Measurements from ENCODE around the gene TNIP1. TPM values are rescaled to one million over a fixed set of nuclear protein-coding genes. Genes with fewer than 3 reads are reported as not detected.

Gene TNIP1
- total RNA-seq, 1 experiment from 2014 or later: 106 TPM

DNA sequence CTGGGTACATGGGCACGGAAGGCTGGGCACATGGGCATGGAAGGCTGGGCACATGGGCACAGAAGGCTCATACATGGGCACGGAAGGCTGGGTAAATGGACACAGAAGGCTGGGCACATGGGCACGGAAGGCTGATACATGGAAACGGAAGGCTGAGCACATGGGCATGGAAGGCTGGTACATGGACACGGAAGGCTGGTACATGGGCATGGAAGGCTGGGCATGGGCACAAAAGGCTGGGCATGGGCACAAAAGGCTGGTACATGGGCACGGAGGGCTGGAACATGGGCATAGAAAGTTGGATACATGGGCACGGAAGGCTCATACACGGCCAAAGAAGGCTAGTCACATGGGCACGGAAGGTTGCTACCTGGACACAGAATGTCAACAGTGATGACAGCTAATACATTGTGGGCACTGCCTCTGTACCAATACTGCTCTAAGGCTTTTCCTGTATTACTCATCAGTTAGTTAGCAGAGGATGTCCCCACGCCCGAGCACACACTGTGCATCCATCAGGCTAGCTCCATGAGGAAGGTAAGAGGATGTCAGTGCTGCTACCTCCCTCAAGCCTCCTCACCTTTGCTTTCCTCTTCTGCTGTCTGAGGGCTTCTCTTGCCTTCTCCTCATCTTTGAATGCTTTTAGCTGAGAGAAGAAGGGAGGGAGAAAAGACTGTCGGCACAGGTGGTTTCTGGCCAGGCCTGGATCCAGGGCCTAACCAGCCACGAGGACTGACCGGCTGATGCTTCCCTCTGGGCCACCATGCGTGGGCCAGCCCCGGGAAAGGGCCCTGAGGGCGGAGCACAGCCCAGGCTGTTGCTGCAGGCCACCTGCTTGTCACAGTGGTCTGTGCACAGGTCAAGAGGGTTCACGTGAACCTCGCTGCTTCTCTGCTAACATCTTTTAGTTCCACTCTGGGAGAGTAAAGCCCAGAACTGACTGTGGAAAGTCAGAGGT lies 46.1 kb downstream of the TNIP1 start:
- Histone ChIP-seq H3K4me2 (ENCODE audit: low read depth, low read length, poor library complexity, severe bottlenecking) (no peak overlapping the region), H3K9ac (ENCODE audit: low read length) (no peak overlapping the region)

DNA sequence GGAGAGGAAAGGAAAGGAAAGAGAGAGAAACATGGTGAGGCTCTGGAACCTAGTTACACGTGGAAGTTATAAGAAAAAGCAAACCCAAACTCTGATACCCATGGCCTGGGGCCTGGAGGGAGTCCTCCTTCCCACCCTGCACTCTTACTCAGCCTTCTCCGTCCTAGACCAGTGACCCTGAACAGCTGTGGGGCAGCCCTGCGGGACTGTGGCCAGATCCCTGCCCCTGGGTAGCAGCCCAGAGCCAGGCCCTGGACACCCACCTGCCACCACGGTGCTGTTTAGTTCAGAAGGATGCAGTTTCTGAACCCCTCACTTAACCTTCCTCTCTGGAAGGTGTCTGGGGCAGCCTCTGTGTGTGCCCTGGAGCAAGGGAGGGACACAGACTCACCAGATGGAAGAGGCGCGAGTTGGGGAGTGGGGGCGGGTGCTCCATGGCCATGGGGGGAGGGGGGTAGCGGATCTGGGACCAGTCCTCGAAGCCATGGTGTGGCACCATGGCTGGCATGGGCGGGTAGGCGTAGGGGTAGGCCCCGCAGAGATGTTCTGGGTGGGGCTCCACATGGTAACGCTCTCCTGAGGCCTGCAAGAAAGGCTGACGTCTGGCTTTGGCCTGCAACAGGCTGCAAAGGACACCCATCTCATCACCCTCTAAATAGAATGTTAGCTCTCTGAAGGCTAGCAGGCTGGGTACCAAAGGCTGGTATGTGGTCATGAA lies 47.5 kb downstream of the TNIP1 start:
- Histone ChIP-seq H3K4me3 (ENCODE audit: low read length) (no peak overlapping the region), H3K27me3 (ENCODE audit: low read length) (no peaks in the 10 kb centered on the region), H3K79me2 (ENCODE audit: low read length) (no peaks in the 10 kb centered on the region), H3K4me1 (ENCODE audit: low read length) (no peaks in the 10 kb centered on the region), H3K9me3 (ENCODE audit: low read length) (no peaks in the 10 kb centered on the region), H3K27ac (ENCODE audit: low read length) (no peak overlapping the region), H2AFZ (ENCODE audit: low read length) (no peak overlapping the region), H3K9me2 (replicated peaks; ENCODE audit: insufficient read depth, low read length) (no peaks in the 10 kb centered on the region), H3K36me3 (ENCODE audit: insufficient read depth, low read length) (peaks cover 31% of the 10 kb centered on the region), H3K4me2 (ENCODE audit: low read depth, low read length, poor library complexity, severe bottlenecking) (no peak overlapping the region), H4K20me1 (ENCODE audit: insufficient read depth, low read depth, low read length) (no peaks in the 10 kb centered on the region), H3K9ac (ENCODE audit: low read length) (no peak overlapping the region)
- no peak for DNase-seq

More for the DNA sequence above, 46.1 kb downstream of the TNIP1 start:
- Histone ChIP-seq H3K4me1 (ENCODE audit: low read length) (no peaks in the 10 kb centered on the region), H3K79me2 (ENCODE audit: low read length) (no peaks in the 10 kb centered on the region), H2AFZ (ENCODE audit: low read length) (no peak overlapping the region), H3K4me3 (ENCODE audit: low read length) (no peak overlapping the region), H3K9me2 (replicated peaks; ENCODE audit: insufficient read depth, low read length) (no peaks in the 10 kb centered on the region), H3K36me3 (ENCODE audit: insufficient read depth, low read length) (peaks cover 26% of the 10 kb centered on the region), H4K20me1 (ENCODE audit: insufficient read depth, low read depth, low read length) (no peaks in the 10 kb centered on the region), H3K27ac (ENCODE audit: low read length) (no peak overlapping the region), H3K27me3 (ENCODE audit: low read length) (no peaks in the 10 kb centered on the region), H3K9me3 (ENCODE audit: low read length) (no peaks in the 10 kb centered on the region)
- no peak for DNase-seq

DNA sequence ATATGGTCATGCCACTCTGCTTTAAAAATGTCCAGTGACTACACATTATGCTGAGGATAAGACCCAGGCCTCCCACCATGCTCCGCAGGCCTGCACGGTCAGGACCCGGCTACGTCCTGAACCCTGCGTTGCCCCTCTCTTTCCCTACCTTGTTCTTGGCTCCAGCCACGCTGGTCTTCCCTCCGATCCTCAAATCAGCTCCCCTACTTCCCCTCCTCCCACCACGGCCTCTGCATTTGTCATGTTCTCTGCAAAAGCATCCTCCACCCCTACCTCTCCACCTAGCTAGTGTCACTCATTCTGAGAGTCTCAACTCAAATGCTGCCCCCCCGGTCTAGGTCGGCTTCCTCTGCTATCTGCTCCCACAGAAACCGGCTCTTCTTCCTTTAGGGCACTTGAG lies 49.3 kb downstream of the TNIP1 start:
- Histone ChIP-seq H3K9me3 (ENCODE audit: low read length) (no peaks in the 10 kb centered on the region), H3K4me1 (ENCODE audit: low read length) (no peaks in the 10 kb centered on the region), H3K4me2 (ENCODE audit: low read depth, low read length, poor library complexity, severe bottlenecking) (no peak overlapping the region), H3K9me2 (replicated peaks; ENCODE audit: insufficient read depth, low read length) (no peaks in the 10 kb centered on the region), H3K79me2 (ENCODE audit: low read length) (no peaks in the 10 kb centered on the region), H3K27me3 (ENCODE audit: low read length) (no peaks in the 10 kb centered on the region), H3K4me3 (ENCODE audit: low read length) (no peak overlapping the region), H2AFZ (ENCODE audit: low read length) (no peak overlapping the region), H3K9ac (ENCODE audit: low read length) (no peak overlapping the region), H3K27ac (ENCODE audit: low read length) (no peak overlapping the region), H3K36me3 (ENCODE audit: insufficient read depth, low read length) (peaks cover 34% of the 10 kb centered on the region), H4K20me1 (ENCODE audit: insufficient read depth, low read depth, low read length) (no peaks in the 10 kb centered on the region)
- no peak for DNase-seq

DNA sequence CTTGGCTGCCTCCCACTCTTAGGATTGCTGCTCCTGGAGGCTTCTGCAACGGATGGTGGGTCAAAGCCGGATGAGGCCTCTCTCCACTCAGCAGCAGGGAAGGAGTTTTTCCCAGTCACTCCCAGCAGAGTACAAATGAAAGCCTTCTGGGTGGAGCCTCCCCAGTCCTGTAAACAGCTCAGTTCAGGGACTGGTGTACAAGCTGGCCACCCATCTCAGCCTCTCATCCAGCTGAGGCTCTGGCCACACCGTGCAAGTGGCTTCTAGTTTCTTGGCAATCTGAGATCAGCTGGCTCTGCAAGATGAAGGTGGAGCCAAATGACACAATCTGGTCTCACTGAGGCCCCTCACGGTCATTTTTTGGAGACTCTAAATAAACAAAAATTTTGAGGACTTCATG lies 50.5 kb downstream of the TNIP1 start:
- Histone ChIP-seq H3K4me1 (ENCODE audit: low read length) (no peaks in the 10 kb centered on the region), H3K79me2 (ENCODE audit: low read length) (no peaks in the 10 kb centered on the region), H3K36me3 (ENCODE audit: insufficient read depth, low read length) (peaks cover 34% of the 10 kb centered on the region), H3K27ac (ENCODE audit: low read length) (no peak overlapping the region), H2AFZ (ENCODE audit: low read length) (no peak overlapping the region), H4K20me1 (ENCODE audit: insufficient read depth, low read depth, low read length) (no peaks in the 10 kb centered on the region), H3K9me2 (replicated peaks; ENCODE audit: insufficient read depth, low read length) (no peaks in the 10 kb centered on the region), H3K9me3 (ENCODE audit: low read length) (no peaks in the 10 kb centered on the region), H3K4me2 (ENCODE audit: low read depth, low read length, poor library complexity, severe bottlenecking) (no peak overlapping the region), H3K9ac (ENCODE audit: low read length) (no peak overlapping the region), H3K4me3 (ENCODE audit: low read length) (no peak overlapping the region), H3K27me3 (ENCODE audit: low read length) (no peaks in the 10 kb centered on the region)
- DNase-seq: no peak

DNA sequence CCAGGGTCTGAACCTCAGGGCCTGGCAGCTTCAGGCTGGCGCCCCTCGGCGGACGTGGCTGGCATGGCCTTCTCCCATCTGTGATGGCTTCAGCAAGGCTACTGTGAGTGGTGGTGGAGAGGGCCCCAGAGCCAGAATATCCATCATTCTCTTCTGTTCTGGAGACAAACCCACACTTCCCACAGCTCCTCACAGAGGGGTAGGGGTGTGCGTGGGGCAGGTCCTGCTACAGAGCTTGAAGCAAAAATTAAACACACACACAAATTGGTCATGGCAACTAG lies 50.8 kb downstream of the TNIP1 start:
- H3K9me3 ChIP-seq (ENCODE audit: low read length): no peaks in the 10 kb centered on the region

DNA sequence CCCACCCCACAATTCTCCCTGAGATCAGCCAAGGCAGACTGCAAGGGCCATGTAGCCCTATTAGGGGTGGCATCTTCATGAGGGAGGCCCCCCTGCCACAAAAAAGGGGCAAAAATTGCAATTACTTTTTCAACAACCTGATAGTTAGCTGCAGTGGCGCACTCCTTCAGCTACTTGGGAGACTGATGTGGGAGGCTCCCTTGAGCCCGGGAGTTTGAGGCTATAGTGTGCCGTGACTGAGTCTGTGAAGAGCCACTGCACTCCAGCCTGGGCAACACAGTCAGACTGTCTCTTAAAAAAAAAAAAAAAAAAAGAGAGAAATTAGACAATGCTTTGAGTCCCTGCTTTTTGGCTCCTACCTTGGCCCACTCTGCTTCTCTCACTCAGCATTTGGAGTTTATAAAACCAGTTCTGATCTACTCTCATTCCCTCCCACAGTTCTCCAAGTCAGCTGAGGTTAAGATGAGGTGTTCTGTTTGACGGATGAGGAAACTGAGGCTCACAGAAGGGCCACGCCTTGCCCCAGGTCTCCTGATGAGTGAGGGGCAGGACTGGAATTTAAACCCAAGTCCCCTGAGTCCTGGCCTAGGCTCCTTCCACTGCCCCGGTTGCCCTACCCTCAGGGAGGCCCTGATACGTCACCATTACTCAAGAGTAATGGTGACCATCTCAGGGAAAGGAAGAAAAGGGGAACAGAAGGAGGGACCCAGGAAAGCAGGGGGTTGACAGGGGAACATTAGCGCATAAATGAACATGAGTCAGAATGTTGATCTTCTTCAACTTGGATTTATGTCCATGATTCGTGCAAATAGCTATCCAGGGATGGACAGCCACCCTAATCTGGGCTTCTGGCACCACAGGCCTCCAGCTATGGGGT lies 51.4 kb downstream of the TNIP1 start:
- DNase-seq: no peak
- Histone ChIP-seq H4K20me1 (ENCODE audit: insufficient read depth, low read depth, low read length) (no peaks in the 10 kb centered on the region; the same call in 1 of the 2 replicates), H3K9me3 (ENCODE audit: low read length) (no peaks in the 10 kb centered on the region), H3K9ac (ENCODE audit: low read length) (no peak overlapping the region), H2AFZ (ENCODE audit: low read length) (no peak overlapping the region), H3K27ac (ENCODE audit: low read length) (no peak overlapping the region), H3K36me3 (ENCODE audit: insufficient read depth, low read length) (peaks cover 30% of the 10 kb centered on the region), H3K4me2 (ENCODE audit: low read depth, low read length, poor library complexity, severe bottlenecking) (no peak overlapping the region), H3K79me2 (ENCODE audit: low read length) (no peaks in the 10 kb centered on the region), H3K9me2 (replicated peaks; ENCODE audit: insufficient read depth, low read length) (no peaks in the 10 kb centered on the region), H3K27me3 (ENCODE audit: low read length) (no peaks in the 10 kb centered on the region), H3K4me1 (ENCODE audit: low read length) (no peaks in the 10 kb centered on the region), H3K4me3 (ENCODE audit: low read length) (no peak overlapping the region)

More for the DNA sequence above, 50.8 kb downstream of the TNIP1 start:
- no peak overlapping the region for H3K4me2 ChIP-seq (ENCODE audit: low read depth, low read length, poor library complexity, severe bottlenecking)
- no peaks in the 10 kb centered on the region for H3K9me2 ChIP-seq (replicated peaks; ENCODE audit: insufficient read depth, low read length)
- no peak overlapping the region for H3K9ac ChIP-seq (ENCODE audit: low read length)
- H3K36me3 ChIP-seq (ENCODE audit: insufficient read depth, low read length): peaks cover 34% of the 10 kb centered on the region
- no peak for DNase-seq
- H3K4me3 ChIP-seq (ENCODE audit: low read length): no peak overlapping the region
- no peaks in the 10 kb centered on the region for H3K4me1 ChIP-seq (ENCODE audit: low read length)
- no peaks in the 10 kb centered on the region for H4K20me1 ChIP-seq (ENCODE audit: insufficient read depth, low read depth, low read length)
- H2AFZ ChIP-seq (ENCODE audit: low read length): no peak overlapping the region
- no peaks in the 10 kb centered on the region for H3K79me2 ChIP-seq (ENCODE audit: low read length)
- no peaks in the 10 kb centered on the region for H3K27me3 ChIP-seq (ENCODE audit: low read length)
- no peak overlapping the region for H3K27ac ChIP-seq (ENCODE audit: low read length)

DNA sequence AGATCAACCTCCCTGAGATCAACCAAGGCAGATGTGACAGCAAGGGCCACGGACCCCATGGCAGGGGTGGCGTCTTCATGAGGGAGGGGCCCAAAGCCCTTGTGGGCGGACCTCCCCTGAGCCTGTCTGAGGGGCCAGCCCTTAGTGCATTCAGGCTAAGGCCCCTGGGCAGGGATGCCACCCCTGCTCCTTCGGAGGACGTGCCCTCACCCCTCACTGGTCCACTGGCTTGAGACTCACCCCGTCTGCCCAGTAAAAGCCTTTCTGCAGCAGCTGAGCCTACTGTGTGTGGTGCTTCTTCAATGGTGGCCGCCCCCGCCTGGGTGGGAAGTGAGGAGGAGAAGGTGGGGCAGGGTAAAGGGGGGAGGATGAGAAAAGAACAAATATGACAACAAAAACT lies 52.1 kb downstream of the TNIP1 start:
- H3K9ac ChIP-seq (ENCODE audit: low read length): no peak overlapping the region
- no peaks in the 10 kb centered on the region for H3K79me2 ChIP-seq (ENCODE audit: low read length)
- no peak overlapping the region for H3K27ac ChIP-seq (ENCODE audit: low read length)
- H2AFZ ChIP-seq (ENCODE audit: low read length): no peak overlapping the region
- H3K4me1 ChIP-seq (ENCODE audit: low read length): no peaks in the 10 kb centered on the region
- H3K36me3 ChIP-seq (ENCODE audit: insufficient read depth, low read length): peaks cover 23% of the 10 kb centered on the region
- no peaks in the 10 kb centered on the region for H3K9me3 ChIP-seq (ENCODE audit: low read length)
- no peak for DNase-seq
- H4K20me1 ChIP-seq (ENCODE audit: insufficient read depth, low read depth, low read length): no peaks in the 10 kb centered on the region; the same call in 1 of the 2 replicates
- H3K27me3 ChIP-seq (ENCODE audit: low read length): no peaks in the 10 kb centered on the region
- no peaks in the 10 kb centered on the region for H3K9me2 ChIP-seq (replicated peaks; ENCODE audit: insufficient read depth, low read length)
- H3K4me2 ChIP-seq (ENCODE audit: low read depth, low read length, poor library complexity, severe bottlenecking): no peak overlapping the region
- no peak overlapping the region for H3K4me3 ChIP-seq (ENCODE audit: low read length)

Measured in Karpas-422 (cell line).